Kidney epithelial cell (primary cell): ENCODE results near the gene DDX46. TPM values are rescaled to one million over a fixed set of nuclear protein-coding genes. Genes with fewer than 3 reads are reported as not detected.
"Not testable (repeated sequence)": the region's sequence is repeated elsewhere in the genome, so short reads cannot be mapped to it uniquely, and the experiment has no call there.

Experiments used
- DNase-seq: peaks from one replicate; pipeline ENCODE4 v3.0.0-alpha.2; 2010; ENCODE audit warnings: low read depth
- H3K27me3 ChIP-seq: 2 replicates; pipeline ENCODE4 v1.6.0; 2011; ENCODE audit warnings: low read length; ENCODE audit not compliant: control insufficient read depth, insufficient read depth
- H3K36me3 ChIP-seq: 2 replicates; pipeline ENCODE4 v1.5.1; 2011; ENCODE audit warnings: low read length; ENCODE audit not compliant: control insufficient read depth, insufficient read depth
- H3K4me3 ChIP-seq: 2 replicates; pipeline ENCODE4 v1.5.1; 2011; ENCODE audit warnings: low read depth, mild to moderate bottlenecking, control low read depth, low read length
- total RNA-seq: library from RNA; depleted of rRNA; stranded (reverse); fragments of >200 nt; gene quantifications from 2 replicates; pipeline ENCODE4 v1.2.3, GENCODE V29; 2015
- TF ChIP-seq, protein P1 (sequence below): IDR thresholded peaks from 2 replicates; pipeline ENCODE4 v1.5.1; 2011; ENCODE audit warnings: mild to moderate bottlenecking, moderate library complexity, low read length, control low read depth, inconsistent platforms; ENCODE audit not compliant: insufficient read depth, poor library complexity, severe bottlenecking

The DDX46 gene
- total RNA-seq, 1 donor from 2014 or later, result 16.2 TPM

DNA sequence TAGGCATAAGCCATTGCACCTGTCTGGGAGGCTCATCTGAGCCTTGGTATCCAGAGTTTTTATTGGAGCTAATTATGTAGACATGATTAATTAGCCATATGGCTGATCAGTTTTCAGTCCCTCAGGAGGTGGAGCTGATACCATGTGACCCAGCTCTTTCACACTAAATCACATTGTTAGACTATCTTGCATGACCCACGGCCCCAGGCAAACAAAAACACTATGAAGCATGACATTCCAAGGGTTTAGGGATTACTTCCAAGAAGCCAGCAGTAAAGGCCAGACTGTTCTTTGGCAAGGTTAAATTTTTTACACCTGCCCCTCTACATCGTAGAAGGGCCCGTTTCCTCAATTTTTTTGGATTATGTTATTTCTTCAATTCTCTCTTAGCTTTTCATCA is 82.2 kb downstream of the DDX46 start:
- Histone ChIP-seq H3K36me3 (no peaks in the 10 kb centered on the region), H3K4me3 (no peak overlapping the region), H3K27me3 (no peaks in the 10 kb centered on the region)
- DNase-seq, result no peak
- TF ChIP-seq, protein P1, sequence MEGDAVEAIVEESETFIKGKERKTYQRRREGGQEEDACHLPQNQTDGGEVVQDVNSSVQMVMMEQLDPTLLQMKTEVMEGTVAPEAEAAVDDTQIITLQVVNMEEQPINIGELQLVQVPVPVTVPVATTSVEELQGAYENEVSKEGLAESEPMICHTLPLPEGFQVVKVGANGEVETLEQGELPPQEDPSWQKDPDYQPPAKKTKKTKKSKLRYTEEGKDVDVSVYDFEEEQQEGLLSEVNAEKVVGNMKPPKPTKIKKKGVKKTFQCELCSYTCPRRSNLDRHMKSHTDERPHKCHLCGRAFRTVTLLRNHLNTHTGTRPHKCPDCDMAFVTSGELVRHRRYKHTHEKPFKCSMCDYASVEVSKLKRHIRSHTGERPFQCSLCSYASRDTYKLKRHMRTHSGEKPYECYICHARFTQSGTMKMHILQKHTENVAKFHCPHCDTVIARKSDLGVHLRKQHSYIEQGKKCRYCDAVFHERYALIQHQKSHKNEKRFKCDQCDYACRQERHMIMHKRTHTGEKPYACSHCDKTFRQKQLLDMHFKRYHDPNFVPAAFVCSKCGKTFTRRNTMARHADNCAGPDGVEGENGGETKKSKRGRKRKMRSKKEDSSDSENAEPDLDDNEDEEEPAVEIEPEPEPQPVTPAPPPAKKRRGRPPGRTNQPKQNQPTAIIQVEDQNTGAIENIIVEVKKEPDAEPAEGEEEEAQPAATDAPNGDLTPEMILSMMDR, result no peak

DNA sequence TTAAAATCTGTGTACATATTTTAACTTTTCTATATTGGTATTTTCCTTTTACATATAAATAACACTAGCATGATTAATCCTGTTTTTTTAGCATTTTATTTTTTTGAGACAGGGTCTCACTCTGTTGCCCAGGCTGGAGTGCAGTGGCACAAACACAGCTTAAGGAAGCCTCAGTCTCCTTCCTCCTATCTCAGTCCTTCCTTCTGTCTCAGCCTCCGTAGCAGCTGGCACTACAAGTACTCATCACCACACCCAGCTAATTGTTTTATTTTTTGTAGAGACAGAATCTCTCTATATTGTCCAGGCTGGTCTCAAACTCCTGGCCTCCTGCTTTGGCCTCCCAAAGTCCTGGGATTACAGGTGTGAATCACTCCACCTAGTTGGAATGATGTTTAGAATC is 85.7 kb downstream of the DDX46 start:
- TF ChIP-seq, protein P1, result no peak
- Histone ChIP-seq H3K36me3 (no peaks in the 10 kb centered on the region), H3K4me3 (no peak overlapping the region), H3K27me3 (no peaks in the 10 kb centered on the region)
- no peak for DNase-seq

DNA sequence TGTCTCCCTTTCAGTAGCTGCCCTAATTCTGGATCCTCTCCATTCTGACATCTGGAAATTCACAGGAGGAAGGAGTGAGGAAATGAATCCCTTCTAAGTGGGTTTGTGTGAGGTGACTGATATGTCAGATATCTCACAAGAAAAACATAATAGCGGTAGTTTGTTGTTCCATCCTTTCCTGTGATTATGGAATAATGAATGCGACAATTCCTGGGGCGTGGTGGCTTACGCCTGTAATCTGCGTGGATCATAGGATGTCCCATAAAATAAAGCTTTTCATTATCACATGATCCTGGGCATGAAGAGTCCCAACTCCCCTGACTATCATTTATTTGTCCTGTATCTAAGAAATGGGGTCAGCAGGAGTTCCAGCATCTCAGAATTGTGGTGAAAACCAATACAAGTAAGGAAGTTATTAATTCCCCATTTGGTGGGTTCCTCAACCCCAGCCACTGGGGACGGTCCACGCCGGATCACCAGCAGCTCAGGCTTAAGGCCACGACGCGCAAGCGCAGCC is 86.8 kb downstream of the DDX46 start:
- no peak for DNase-seq
- Histone ChIP-seq H3K27me3 (no peaks in the 10 kb centered on the region), H3K36me3 (no peaks in the 10 kb centered on the region), H3K4me3 (peak overlapping the region; percentile 91)
- TF ChIP-seq, protein P1, result no peak

DNA sequence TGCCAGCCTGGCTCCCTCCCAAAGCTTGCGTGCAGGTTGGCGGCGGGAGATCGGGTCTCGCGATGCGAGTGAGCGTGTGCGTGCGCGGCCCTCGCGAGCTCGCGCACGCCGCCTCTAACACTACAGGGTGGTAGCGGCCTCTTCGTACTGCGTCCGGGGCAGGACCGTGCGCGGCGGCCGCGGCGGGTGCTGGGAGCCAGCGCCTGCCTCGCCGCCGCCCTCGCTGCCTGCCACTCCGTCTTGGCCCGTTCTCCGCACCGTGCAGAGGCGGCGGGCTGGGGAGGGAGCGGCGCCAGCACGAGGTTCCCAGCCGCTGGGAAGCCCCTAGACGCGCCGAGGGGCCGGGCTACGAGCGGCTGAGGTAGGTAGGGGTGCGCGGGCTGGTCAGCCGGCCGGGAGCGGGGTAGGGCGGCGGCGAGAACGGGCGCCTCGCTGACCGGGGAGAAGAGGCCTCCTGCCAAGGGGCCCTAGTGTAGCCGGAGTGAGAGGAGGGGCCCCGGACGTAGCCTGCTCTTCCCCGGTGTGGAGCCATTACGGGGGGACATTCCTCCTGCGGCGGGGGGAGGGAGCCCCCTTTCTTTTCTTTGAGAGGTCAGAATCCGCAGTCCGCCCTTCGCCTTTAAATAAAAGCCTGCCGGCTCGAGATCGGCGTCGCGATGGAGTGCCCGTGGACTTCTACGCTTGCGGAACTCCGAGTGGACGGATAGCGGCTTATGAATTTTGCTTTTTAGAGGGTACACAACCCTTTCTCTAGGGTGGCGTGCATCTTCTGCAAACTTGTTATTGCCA is 87.5 kb downstream of the DDX46 start, which contains the start of gene C5orf24:
Gene C5orf24, plus strand, starts transcription at position 117 of the 789 bp plus-strand sequence. CDS start 8,933 bp downstream, outside the sequence.
- Histone ChIP-seq H3K36me3 (no peaks in the 10 kb centered on the region), H3K27me3 (no peaks in the 10 kb centered on the region), H3K4me3 (peak within 1 kb of the TSS; percentile 91)
- TF ChIP-seq, protein P1, result no peak
- DNase-seq, result peak; percentile 77

DNA sequence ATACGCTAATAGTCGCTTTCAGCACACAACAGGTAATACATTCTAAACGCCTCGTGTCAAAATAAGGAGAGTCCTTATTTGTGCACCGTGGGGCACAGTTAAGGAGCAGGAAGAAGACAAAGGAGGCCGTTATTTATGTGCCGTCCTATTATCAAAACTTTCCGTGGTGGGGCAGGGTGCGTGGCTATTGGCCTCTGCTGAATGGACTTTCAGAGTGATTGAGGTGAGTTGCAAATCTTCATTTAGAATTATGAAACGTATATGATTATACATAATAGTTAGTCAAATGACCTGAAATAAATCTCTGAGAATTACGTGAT is 88.0 kb downstream of the DDX46 start:
- no peaks in the 10 kb centered on the region for H3K36me3 ChIP-seq
- TF ChIP-seq, protein P1, result no peak
- DNase-seq, result no peak
- H3K4me3 ChIP-seq, result peak overlapping the region; percentile 91
- no peaks in the 10 kb centered on the region for H3K27me3 ChIP-seq

DNA sequence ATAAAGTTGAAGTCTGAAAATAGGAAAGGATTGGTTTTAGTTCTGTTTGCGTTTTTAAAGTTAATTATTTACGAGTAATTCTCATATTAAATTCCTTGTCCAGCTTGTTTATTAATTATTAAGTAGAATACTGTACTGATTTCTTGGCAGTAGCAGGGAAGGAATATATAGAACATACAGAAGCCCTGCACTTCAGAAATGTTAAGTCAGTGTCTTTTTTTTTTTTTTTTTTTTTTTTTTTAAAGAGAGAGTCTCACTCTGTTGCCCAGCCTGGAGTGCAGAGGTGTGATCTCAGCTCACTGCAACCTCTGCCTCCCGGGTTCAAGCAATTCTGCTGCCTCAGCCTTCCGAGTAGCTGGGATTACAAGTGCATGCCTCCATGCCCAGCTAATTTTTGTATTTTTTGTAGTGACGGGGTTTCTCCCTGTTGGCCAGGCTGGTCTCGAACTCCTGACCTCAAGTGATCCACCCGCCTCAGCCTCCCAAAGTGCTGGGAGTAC is 90.9 kb downstream of the DDX46 start:
- not testable (repeated sequence) for H3K4me3 ChIP-seq, DNase-seq, H3K27me3 ChIP-seq, H3K36me3 ChIP-seq
